Activated T-cell treated with anti-CD3 and anti-CD28 coated beads, Interleukin-2, amount 50 U/mL, for 72 hours (primary cell): ENCODE measurements around the gene ANXA1. TPM values are rescaled to one million over a fixed set of nuclear protein-coding genes. Genes with fewer than 3 reads are reported as not detected.

Source experiments
- ATAC-seq, 2 donors: fragments of 150-1000 bp; cut with Tn5 transposase; replicated peaks in 1 of 2; 2 replicates each; pipeline ENCODE4 v1.10.0; 2021; ENCODE audit warnings: moderate library complexity in 2 of 2, mild to moderate bottlenecking in 1 of 2
- DNase-seq, 2 donors: peaks; one replicate each; pipeline ENCODE4 v3.0.0; 2021 to 2022; ENCODE audit warnings: mixed read lengths in 1 of 2
- H3K27ac Mint-ChIP-seq: one replicate; pipeline ENCODE4 v1.8.0; 2022; ENCODE audit warnings: mild to moderate bottlenecking, moderate library complexity, mixed read lengths
- H3K27me3 Mint-ChIP-seq: one replicate; pipeline ENCODE4 v1.8.0; 2022; ENCODE audit warnings: low read depth, mixed read lengths
- H3K36me3 Mint-ChIP-seq, 2 donors: one replicate each; pipeline ENCODE4 v1.8.0; 2022; ENCODE audit warnings: mixed read lengths in 2 of 2, mild to moderate bottlenecking in 1 of 2; ENCODE audit not compliant: insufficient read depth in 2 of 2
- H3K4me1 Mint-ChIP-seq: one replicate; pipeline ENCODE4 v1.8.0; 2022; ENCODE audit warnings: low read depth, mixed read lengths
- H3K4me3 Mint-ChIP-seq, 2 donors: one replicate each; pipeline ENCODE4 v1.8.0; 2022; ENCODE audit warnings: mild to moderate bottlenecking in 2 of 2, mixed read lengths in 2 of 2, moderate library complexity in 2 of 2
- H3K9me3 Mint-ChIP-seq, 2 donors: one replicate each; pipeline ENCODE4 v1.8.0; 2022; ENCODE audit warnings: mixed read lengths in 2 of 2
- total RNA-seq, 2 donors: library from RNA; stranded (reverse); gene quantifications; one replicate each; pipeline ENCODE4 v1.2.3, GENCODE V29; 2022

The ANXA1 gene
- total RNA-seq, 2 donors from 2014 or later = 16.7 to 51.1 TPM

DNA sequence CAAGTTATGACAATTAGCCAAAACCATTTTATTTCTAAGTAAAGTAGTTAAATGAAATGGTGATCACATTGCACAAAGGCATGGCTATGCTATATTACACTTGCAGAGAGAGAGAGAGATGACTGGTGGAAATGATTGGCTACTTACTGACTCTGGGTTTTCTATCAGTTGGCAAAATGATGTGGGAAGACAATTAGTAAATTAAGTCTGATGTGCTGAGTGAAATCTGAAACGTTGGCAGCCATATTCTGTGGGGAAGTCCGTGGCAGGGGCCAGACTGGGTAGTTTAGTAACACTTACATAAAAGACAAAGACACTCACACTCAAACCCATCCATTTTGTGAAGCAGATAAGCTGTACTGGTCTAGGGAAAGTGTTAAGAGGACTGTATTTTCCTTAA is 61.6 kb downstream of the ANXA1 start:
- Mint-ChIP-seq H3K9me3 (no peaks in the 10 kb centered on the region), H3K27me3 (peaks cover 45% of the 10 kb centered on the region), H3K4me1 (peaks cover 21% of the 10 kb centered on the region), H3K27ac (no peak overlapping the region), H3K4me3 (no peak overlapping the region), H3K36me3 (no peaks in the 10 kb centered on the region)
- DNase-seq = peak; percentile 20 to 29
- ATAC-seq = peak; percentile 72 to 78

DNA sequence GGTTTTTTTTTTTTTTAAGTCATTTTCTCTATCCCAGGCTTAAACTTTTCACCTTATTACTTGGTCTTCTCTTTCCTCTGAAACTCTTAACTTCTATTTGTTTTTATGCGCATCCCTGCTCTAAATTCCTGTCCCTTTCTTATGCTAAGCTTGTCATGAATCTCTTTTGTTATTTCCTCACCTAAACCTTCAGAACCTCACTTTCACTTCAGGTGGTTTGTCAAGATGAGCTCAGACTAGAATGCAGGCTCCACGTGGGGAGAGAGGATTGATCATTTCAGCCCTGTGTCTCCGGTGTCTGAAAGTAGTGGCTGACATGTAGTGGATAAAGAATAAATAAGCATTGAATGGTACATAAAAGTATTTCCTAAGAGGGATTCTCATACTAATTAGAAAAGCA is 63.6 kb downstream of the ANXA1 start:
- Mint-ChIP-seq H3K27me3 (peaks cover 43% of the 10 kb centered on the region), H3K9me3 (no peaks in the 10 kb centered on the region), H3K27ac (no peak overlapping the region), H3K4me1 (peaks cover 30% of the 10 kb centered on the region), H3K36me3 (peaks cover 0 to 3% of the 10 kb centered on the region in 2 donors), H3K4me3 (no peak overlapping the region)
- ATAC-seq (no peak), DNase-seq (no peak)

GRCh38 chr9:73216100-73216499 is 64.4 kb downstream of the ANXA1 start:
- peak overlapping the region in 1 of 2 donors; percentile 45 for H3K4me3 Mint-ChIP-seq
- no peak overlapping the region for H3K27ac Mint-ChIP-seq
- peaks cover 38% of the 10 kb centered on the region for H3K4me1 Mint-ChIP-seq
- no peak for ATAC-seq
- H3K27me3 Mint-ChIP-seq = peaks cover 43% of the 10 kb centered on the region
- H3K9me3 Mint-ChIP-seq = no peaks in the 10 kb centered on the region
- no peak for DNase-seq
- peaks cover 0 to 3% of the 10 kb centered on the region in 2 donors for H3K36me3 Mint-ChIP-seq

Other genes with a start within 250 kb of the ANXA1 start
- not detected for gene ALDH1A1, start 198.8 kb upstream of the ANXA1 start, total RNA-seq